ENCODE measurements around the gene SMYD2.

The SMYD2 gene

DNA sequence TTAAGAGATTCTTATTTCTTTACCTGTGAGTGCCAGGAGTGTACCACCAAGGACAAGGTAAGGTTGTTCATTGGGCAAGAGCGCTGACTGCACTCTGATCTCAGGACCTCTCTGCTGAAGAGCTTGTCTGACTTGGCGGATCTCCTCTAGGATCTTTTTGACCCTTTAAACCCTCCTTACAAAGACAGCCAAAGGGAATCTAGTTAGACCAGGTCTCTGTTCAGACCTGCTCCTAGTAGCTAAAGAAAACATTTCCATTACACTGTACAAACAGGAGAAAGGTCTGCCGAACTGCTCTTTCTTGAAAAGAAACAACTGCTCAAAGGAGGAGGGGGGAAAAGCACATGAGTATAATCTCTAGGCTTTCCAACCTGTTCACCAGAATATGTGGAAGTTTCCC is 49.3 kb downstream of the SMYD2 start:
- DNase-seq, result no peak

DNA sequence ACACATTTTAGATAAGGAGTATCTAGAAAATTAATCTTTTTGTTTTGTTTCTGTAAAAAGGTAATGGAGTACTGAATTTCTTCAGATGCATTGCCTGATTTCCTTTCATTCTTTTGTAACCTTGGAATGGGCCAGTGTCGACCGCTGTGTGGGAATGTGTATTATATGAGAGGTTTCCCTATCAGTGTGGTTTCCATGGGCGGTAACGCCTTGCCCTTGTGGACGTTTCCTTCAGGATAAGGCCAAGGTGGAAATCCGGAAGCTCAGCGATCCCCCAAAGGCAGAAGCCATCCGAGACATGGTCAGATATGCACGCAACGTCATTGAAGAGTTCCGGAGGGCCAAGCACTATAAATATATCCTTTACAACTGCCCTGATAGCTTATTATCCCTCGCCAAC is 49.8 kb downstream of the SMYD2 start:
- DNase-seq, result no peak

DNA sequence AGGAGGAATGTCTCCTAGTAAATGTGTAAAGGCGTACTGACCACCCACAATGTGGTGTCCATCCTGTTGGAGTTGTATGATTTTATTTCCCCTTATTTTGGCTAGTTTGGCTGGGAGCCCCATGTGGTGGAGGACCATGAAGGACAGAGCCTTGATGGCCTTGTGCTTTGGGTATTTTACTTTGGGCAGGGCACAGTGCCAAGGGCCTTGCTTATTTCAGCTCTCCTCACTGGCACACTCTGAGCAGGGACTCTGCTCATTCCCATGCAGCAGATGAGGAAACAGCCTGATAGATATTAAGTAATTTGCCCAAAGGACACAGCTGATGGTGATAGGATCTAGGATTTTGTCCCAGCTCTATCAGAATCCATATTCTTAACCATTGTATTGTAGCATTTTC is 50.2 kb downstream of the SMYD2 start:
- DNase-seq, result no peak

DNA sequence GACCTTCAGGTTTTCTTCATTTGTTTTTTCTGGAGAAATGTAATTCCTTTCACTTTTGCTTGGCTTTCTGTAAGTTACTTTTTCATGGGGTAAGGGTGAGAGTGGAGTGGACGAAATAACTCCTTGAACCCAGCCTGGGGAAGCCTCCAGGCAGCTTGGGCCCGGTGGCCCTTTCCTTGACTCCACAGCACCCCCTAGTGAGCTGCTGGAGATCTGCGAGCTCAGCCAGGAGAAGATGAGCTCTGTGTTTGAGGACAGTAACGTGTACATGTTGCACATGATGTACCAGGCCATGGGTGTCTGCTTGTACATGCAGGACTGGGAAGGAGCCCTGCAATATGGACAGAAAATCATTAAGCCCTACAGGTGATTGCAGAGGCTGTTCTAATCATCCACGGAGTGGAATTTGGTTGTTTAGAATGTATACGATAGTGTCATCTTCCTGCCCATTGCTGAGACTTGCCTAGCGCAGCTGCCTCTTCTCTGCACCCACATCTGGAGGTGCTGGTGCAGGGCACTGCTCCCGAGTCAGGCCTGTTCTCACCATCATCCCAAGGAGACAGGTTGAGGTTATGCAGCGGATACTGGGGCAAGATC is 51.0 kb downstream of the SMYD2 start:
- DNase-seq, result peak; percentile 55 to 68

DNA sequence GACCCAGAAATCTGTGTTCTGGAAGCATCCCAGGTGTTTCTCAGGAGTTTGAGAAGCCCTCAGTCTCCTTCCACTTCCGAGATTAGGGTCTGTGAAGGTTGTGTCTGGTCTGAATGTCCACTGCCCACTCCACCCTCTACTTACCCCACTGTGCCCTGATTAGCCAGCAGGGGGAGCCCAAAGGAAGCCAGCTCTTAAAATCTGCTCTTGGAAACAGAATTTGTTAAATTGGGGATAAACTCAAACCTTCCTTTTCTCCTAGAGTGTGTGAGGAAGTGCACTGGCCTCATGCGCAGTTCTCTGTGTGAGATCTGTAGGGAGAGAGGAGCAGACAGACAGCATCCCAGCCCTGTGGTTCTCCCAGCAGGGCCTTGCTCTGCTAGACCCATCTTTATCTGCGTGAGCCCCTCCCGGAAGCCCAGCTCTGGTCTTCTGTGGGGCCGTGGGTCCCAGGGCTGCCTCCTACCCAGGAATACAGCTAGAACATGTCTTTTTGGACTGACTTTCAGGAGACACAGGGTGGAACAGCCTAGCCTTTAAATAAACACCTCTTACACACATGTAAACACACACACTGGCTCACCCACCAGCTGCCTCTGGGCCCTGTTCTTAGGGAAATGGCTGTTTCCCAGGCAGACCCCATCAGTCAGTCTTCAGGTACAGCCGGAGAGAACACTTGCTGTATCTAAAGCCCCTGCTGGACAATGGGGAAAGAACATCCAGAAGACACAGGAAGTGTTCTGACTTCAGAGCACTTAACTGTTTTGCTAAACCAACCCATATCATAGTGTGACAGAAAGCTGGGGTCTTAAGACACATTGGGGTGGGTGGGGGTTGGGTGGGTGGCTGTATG is 52.2 kb downstream of the SMYD2 start:
- DNase-seq, result peak; percentile 26 to 42

DNA sequence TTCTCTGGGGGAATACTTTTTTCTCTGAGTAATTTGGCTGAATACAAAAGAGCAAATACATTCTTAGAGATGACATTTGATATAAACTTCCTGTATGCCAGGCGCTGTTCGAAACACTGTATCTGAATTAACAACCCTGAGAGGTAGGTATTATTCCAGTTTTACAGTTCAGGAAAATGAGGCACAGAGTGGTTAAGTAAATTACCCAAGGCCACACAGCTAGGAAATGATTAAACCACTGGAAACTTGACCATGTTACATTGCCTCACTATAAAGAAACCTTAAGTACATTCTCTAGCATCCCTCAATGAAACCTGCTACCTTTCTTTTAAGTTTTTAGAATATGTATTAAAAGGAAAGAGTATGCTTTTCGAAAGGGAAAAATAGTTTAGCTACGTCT is 54.6 kb downstream of the SMYD2 start:
- no peak for DNase-seq

DNA sequence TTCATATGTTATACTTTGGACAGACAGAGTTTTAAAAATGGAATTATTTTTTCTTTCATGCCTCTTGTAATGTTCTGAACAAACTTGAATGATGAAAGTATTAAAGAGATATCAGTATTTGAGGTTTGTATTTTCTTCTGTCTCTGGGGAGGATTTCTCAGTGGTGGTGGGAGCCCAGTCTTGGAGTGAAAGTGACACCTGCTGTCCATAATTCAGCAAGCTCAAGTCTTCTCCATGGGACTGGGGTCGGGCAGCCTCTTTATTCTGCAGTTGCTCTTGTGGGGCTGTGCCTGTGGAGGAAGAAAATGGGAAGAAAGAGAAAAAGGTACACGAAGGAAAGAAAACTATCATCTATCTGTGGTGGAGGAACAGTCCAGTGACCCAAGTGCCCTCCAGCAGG is 56.1 kb downstream of the SMYD2 start:
- no peak for DNase-seq

DNA sequence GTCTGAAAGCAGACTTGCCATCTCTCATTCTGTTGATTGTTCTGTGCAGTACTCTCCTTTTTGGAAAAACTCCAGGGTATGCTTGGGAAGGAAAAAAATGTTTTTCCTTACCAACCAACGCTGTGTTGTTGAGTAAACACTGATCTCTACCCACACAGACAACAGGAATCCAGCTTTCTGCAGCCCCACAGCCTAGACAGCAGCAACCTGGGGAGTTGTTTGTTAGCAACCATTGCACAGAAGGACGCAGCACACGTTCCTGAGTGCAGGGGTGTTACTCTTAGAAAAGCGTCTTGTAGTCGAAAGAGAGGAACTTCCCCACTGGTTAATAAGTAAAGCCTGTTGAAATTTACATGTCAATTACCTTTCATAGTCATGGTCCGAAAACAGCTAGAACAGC is 56.6 kb downstream of the SMYD2 start:
- DNase-seq, result no peak

DNA sequence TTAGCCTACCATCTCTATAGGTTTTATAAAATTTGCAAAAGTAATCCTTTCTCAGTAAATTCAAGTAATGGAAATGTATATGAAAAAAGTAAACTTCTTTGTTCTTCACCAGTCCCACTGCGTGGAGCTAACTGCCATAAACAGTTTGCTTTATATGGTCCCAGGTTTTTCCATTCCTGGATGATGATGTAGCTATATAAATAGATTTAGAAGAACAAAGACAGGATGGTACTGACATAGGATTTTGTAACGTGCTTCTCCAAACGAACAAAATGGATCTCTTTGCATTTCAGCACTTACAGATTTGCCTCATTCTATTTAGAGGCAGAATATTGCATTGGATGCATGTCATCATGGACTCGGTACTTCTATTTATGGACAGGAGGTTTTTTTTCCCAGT is 57.3 kb downstream of the SMYD2 start:
- DNase-seq, result no peak

DNA sequence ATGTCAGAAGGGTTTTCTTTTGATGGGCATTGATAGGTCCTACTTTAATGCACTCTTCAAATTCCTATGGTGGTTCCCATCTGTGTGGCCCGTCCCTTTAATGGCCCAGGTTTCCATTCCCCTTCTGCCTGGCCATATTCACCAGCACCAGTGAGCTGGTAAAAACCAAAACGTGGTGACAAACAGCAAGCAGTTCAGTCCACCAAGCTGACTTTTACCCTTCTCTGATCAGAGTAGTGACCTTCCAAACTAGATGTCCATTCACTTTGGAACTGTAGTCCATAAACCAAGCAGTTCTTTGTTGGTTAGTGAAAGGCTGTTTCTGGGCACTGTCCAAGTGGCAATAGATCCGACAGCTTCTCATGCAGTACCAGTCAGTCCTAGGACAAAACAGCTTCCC is 60.5 kb downstream of the SMYD2 start:
- DNase-seq, result no peak

DNA sequence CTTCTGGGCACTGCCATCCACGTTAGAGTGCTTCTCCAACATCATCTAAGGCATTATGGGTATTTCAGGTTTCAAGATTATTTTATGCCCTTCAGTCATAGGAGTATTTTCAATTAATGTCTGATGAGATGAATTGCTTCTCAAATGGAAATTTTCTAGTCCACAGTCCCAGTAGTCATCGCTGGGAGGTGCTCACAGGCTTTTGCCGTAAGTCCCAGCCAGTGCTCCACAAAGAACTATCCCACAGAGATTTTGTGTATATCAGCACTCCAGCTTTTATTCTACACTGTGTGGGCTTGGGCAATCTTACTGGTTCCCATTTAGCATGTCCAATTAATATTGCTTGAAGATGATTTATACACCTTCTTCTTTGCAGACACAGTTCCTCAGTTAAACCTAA is 61.0 kb downstream of the SMYD2 start:
- no peak for DNase-seq

DNA sequence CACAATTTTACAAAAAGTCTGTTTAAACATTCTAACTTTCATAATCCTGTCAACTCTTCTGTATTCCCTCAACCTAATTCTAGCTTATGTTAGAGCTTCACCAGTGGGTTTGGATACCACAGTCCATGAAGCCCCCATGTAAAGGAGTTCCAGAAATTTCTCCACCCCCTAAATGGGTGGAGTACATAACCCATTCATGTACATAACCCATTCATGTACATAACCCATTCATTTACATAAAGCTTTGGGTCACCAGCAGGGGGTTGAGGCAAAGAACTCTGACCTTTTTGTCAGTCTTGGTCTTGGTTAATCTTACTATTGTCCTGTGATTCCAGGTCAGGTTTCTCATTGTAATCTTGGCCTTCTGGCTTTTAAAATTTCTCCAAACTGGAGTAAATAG is 61.6 kb downstream of the SMYD2 start:
- DNase-seq, result no peak

DNA sequence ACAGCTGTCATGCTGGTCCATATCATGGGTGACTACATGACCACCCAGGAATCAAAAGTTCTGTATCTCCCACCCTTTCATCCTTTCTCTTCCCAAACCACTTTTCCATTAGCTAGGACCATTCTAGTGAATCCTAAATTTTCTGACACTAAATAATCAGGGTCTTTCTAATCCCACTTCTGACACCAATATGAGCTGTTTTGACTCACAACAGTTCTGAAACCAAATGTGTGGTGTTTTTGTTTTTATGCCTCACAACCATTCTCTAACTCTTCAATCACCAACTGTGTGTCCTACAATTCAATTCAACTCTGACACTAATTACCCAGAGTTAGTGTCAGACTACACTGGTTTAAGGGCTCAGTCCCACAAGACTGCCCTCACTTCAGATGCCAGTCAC is 63.9 kb downstream of the SMYD2 start:
- DNase-seq, result no peak

DNA sequence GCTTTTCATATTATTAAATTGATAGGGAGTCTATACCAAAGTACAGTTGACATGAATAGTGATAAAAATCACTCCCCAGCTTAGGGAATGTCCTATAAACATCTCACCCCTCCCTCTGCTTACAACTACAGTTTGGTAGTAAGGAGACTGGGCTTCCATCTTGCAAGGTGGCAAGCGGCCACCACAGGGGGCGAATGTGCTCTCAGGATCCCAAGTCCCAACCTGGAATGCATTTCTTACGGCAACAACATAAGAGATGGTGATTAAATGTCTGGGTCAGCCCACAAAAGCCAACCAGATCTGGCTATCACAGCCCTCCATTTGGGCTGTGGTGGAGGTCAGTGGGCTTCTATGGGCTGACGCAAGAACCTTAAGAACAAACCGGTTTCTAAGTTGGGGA is 68.0 kb downstream of the SMYD2 start:
- no peak for DNase-seq

DNA sequence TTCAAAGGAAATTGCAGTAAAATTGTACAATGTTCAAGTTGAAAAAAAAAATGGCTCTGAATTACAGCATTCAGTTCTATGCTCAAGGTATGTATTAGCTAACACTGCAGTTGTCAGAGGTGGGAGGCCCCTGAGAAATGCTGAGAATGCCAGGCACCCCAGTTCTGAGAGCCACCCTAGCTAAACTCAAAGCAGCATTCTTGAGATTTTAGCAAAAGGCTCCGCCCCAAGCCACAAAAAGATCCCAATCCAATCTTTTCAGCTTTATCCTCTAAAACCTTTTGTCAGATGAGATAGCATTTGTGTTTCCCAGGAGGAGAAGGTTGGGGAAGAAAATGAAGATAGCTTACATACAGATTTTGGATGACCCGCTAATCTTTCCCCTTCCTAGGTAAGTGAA is 68.8 kb downstream of the SMYD2 start:
- no peak for DNase-seq

DNA sequence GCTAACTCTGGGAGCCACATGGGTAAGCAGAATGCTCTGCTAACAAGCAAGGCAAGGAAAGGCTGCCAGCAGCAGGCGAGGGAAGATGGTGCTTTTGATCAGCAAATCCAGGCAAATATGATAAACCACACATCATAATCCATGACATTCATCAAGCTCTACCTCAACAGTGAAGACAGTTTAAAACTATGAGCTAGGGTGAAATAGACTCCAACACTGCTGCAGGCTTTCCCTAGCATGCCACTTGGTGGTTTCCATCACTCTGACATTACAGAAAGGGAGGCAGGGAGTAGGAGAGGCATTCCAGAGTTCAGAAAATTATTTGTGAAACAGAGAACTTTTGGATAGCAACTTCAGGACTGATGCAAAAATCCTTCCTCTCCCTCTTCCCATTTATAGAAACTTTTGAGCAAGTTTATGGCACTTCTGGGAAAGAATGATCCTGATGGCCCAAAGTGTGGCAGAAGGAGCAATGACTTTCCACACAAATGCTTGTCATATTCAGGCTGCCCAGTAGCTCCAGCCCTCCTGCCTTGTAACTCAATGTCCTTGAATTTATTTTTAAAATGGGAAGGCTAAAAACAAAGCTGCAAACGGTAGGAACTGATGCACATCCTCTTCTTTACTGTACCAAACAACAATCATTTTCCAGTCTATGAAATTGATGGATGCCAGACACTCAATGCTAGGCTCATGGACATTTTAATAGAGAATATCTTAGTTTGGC is 70.8 kb downstream of the SMYD2 start:
- no peak for DNase-seq

DNA sequence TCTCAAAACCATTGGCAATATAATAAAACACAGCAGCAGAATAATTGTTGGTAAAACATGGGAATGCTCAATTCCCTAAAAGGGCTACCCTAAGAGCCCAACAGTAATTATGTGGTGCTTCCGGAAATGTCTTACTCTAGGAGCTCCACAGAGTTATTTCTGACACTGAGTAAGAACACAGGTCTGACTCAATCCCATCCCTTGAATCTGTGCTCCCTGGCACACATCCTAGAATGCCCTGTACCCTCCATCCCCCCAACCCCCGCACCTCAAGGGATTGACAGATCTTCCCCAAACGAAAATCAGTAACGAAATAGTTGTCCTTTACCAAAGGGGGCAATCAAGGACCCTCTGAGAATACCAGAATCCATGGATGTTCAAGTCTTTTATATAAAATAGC is 71.9 kb downstream of the SMYD2 start:
- DNase-seq, result no peak

DNA sequence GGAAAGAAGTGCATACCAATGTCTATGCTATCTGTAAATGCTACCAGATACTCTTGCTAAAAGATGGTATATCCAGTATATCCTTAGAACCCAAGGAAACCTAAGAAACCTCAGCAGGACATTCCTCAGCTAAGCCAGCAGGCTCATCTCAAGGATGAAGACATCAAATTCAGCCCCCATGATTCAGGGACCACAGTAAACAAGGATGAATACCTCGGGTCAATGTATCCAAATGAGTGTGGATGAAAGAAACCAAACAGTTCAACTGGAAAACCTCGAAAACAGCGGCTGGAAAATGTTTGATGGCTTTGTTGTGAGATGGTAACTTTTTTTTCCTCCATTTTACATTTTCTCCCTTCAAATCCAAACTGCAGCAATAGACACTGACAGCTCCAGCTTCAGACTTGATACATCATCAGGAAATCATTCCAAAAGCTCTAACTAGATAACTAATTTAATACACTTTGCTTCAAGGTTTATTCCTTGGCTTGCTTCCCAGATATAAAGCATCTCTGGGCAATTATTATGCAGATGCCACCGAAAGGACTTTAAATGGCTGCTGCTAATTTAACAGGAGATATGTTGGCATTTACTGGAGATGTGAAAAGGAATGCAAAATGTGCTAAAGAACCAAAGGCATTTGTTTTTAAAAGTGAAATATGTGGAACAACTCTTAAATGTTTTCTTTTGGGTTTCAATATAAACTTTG is 73.6 kb downstream of the SMYD2 start:
- no peak for DNase-seq

DNA sequence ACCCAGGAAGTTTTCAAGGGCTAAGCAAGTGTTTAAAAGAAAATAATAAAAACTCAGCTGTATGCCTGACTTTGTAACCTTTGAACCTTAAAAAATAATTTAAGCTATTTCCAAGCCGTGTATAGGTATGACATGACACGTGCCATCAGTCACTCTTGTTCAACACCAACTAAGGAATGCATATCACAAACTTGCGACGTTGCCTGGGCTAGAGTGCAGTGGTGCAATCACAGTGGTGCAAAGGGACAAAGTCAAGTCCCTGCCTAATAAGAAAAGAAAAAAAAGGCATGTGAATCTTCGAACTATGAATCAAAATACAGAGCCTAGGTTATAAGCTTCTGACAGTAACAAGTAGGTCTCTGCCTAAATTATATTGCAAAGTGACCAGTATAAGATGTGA is 79.2 kb downstream of the SMYD2 start:
- DNase-seq, result no peak

DNA sequence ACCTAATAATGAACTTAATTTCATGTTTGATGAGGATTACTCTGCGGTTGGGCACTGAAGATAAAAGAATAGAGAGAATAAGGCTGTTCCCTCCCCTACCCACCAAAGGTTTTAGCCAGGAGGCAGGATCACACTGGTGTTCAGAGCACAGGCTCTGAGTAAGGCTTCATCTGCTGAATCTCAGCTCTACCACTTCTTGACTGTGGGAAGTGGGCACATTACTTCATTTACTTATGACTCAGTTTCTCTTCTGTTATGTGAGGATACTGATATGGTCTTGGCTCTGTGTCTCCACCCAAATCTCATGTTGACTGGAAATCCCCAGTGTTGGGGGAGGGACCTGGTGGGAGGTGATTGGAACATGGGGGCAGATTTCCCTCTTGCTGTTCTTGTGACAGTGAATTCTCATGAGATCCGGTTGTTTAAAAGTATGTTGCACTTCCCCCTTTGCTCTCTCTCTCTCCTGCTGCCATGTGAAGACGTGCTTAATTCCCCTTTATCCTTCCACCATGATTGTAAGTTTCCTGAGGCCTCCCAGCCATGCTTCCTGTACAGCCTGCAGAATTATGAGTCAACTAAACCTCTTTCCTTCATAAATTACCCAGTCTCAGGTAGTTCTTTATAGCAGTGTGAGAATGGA is 79.7 kb downstream of the SMYD2 start:
- DNase-seq, result peak in 1 of 2 experiments; percentile 14

DNA sequence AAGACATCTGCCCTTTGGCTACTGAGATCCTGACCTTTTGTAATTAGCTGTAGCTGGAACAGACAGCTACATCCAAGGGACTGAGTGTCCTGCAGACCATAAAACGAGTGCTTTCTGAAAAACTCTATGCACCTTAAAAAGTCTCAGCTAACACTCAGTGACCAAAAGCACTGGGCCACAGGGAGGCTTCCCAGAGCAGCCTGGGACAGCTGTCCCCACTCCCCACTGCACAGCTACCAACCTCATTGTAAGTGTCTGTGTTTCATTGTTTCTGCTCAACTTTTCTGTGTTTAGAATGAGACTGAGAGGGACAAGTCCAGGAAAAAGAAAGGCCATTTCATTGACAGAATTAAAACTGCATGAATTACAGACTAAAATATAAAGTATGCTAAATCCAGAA is 80.7 kb downstream of the SMYD2 start:
- no peak for DNase-seq

DNA sequence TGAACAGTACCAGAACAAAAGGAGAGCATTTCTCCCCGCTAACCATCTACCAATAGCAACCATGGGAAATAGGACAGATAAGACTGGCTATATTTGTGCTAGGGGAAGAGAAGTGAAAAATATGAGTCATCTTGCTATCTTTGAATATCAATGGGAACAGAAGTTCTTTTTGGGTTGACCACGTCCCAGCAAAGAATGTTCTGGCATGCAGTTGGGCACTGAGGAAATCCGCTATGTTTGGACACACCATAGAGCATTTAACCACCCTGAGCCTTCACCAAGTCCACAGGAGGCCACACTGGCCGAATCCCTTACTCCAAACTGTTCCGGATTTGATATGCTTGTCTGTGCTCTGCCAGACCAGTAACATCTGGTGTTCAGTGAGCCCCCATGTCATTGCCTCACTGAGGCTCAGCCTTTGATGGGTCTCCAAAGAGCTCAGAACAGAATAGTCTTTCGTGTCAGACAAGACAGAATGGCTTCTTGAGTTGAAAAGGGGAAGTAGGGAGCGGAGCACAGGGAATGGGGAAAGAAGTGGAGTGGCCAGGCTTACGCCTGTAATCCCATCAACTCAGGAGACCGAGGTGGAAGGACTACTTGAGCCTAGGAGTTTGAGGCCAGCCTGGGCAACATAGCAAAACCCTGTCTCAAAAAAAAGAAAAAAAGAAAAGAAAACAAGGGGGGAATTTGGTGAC is 81.4 kb downstream of the SMYD2 start:
- peak; percentile 92 for DNase-seq
